SK-N-SH (cell line): Measurements from ENCODE around the gene MED14. TPM values are rescaled to one million over a fixed set of nuclear protein-coding genes. Genes with fewer than 3 reads are reported as not detected.
A peak's percentile ranks its signal among the peaks of the same experiment; 100 is the strongest.

ENCODE experiments used
- CTCF ChIA-PET: fragments of 300-600, 350-600 bp; formaldehyde crosslinking; extraction: SDS; loops from one replicate; lab custom pipeline; 2021; lab: Yijun Ruan, JAX
- POLR2A ChIA-PET: fragments of 350-600 bp; sonication (Branson Sonifier 250); formaldehyde crosslinking; extraction: SDS; loops from one replicate; lab custom pipeline; 2020; ENCODE audit warnings: antibody characterized with exemption, inconsistent platforms; lab: Yijun Ruan, JAX
- DNase-seq: peaks from one replicate; pipeline ENCODE4 v3.0.0; 2012
- H2AFZ ChIP-seq: fragments of 200-600 bp; sonication (generic); 2 replicates; pipeline ENCODE4 v1.8.1; 2016; ENCODE audit warnings: antibody characterized with exemption, mild to moderate bottlenecking, low read depth
- H3F3A ChIP-seq: fragments of 200-600 bp; sonication (generic); replicated peaks from 2 replicates; pipeline ENCODE3; 2016; ENCODE audit warnings: antibody characterized with exemption, mild to moderate bottlenecking; ENCODE audit not compliant: insufficient read depth
- H3K27ac ChIP-seq, 2 experiments: fragments of 200-500 bp in 1 of 2; fragments of 200-600 bp in 1 of 2; sonication (Bioruptor generic) in 1 of 2; sonication (generic), shearing (Covaris generic) in 1 of 2; 2 replicates each; pipeline versions ENCODE4 v1.5.1 to v1.6.1; 2014 to 2016; ENCODE audit warnings: low read depth in 2 of 2, inconsistent platforms in 1 of 2, low read length in 1 of 2, mild to moderate bottlenecking in 1 of 2, mixed read lengths in 1 of 2
- H3K27me3 ChIP-seq: fragments of 200-600 bp; sonication (generic), shearing (Covaris generic); 2 replicates; pipeline ENCODE4 v1.6.1; 2016; ENCODE audit warnings: mixed run types; ENCODE audit not compliant: insufficient read depth
- H3K36me3 ChIP-seq, 2 experiments: fragments of 200-500 bp in 1 of 2; fragments of 200-600 bp in 1 of 2; sonication (Bioruptor generic) in 1 of 2; sonication (generic) in 1 of 2; replicated peaks in 1 of 2; 2 replicates each; pipeline versions ENCODE3 to v1.5.1; 2014 to 2016; ENCODE audit warnings: low read length in 1 of 2, mild to moderate bottlenecking in 1 of 2; ENCODE audit not compliant: insufficient read depth in 2 of 2, control insufficient read depth in 1 of 2
- H3K4me1 ChIP-seq, 2 experiments: fragments of 200-500 bp in 1 of 2; fragments of 200-600 bp in 1 of 2; sonication (Bioruptor generic) in 1 of 2; sonication (generic), shearing (Covaris generic) in 1 of 2; 2 replicates each; pipeline versions ENCODE4 v1.5.1 to v1.6.1; 2014 to 2016; ENCODE audit warnings: low read depth in 1 of 2, low read length in 1 of 2, mixed run types in 1 of 2; ENCODE audit not compliant: insufficient read depth in 2 of 2, control insufficient read depth in 1 of 2
- H3K4me2 ChIP-seq: fragments of 200-600 bp; sonication (generic), shearing (Covaris generic); 2 replicates; pipeline ENCODE4 v1.6.1; 2017; ENCODE audit warnings: mixed run types
- H3K4me3 ChIP-seq, 2 experiments: fragments of 200-500 bp in 1 of 2; fragments of 200-600 bp in 1 of 2; sonication (Bioruptor generic) in 1 of 2; sonication (generic), shearing (Covaris generic) in 1 of 2; 2 replicates each; pipeline versions ENCODE4 v1.5.1 to v1.8.1; 2014 to 2016; ENCODE audit warnings: low read depth in 2 of 2, inconsistent platforms in 1 of 2, low read length in 1 of 2, mild to moderate bottlenecking in 1 of 2, mixed read lengths in 1 of 2, moderate library complexity in 1 of 2
- H3K79me2 ChIP-seq: fragments of 200-600 bp; sonication (generic); 2 replicates; pipeline ENCODE4 v1.8.1; 2017; ENCODE audit warnings: mild to moderate bottlenecking; ENCODE audit not compliant: insufficient read depth
- H3K9ac ChIP-seq: fragments of 200-600 bp; sonication (generic); 2 replicates; pipeline ENCODE4 v1.6.1; 2017; ENCODE audit warnings: mixed run types
- H3K9me2 ChIP-seq: fragments of 200-600 bp; sonication (generic); 2 replicates; pipeline ENCODE4 v1.6.1; 2017; ENCODE audit warnings: mixed run types
- H3K9me3 ChIP-seq: fragments of 200-600 bp; sonication (generic); 2 replicates; pipeline ENCODE4 v1.6.1; 2017; ENCODE audit warnings: mixed run types, mild to moderate bottlenecking, moderate library complexity
- H4K20me1 ChIP-seq: fragments of 200-600 bp; sonication (generic); 2 replicates; pipeline ENCODE4 v1.6.1; 2017; ENCODE audit warnings: mild to moderate bottlenecking, mixed run types; ENCODE audit not compliant: insufficient read depth
- CHD2 ChIP-seq: fragments of 150-350 bp; IDR thresholded peaks from 2 replicates; pipeline ENCODE4 v1.6.1; 2018; ENCODE audit warnings: low read length; ENCODE audit not compliant: partially characterized antibody
- GATA2 ChIP-seq: sonication (generic); formaldehyde crosslinking; IDR thresholded peaks from 2 replicates; pipeline ENCODE4 v1.5.0; 2020; ENCODE audit warnings: mild to moderate bottlenecking, missing genetic modification reagents
- MXI1 ChIP-seq: IDR thresholded peaks from 2 replicates; pipeline ENCODE4 v1.6.1; 2012; ENCODE audit warnings: mild to moderate bottlenecking, low read depth, low read length, improper control_type of control experiment
- NFIC ChIP-seq: IDR thresholded peaks from 2 replicates; pipeline ENCODE4 v1.4.0; 2012; ENCODE audit warnings: borderline replicate concordance
- SMC3 ChIP-seq: IDR thresholded peaks from 2 replicates; pipeline ENCODE4 v1.6.1; 2012; ENCODE audit warnings: low read depth, low read length, improper control_type of control experiment
- TAF1 ChIP-seq: IDR thresholded peaks from 2 replicates; pipeline ENCODE4 v1.6.1; 2012; ENCODE audit warnings: low read depth, mild to moderate bottlenecking, low read length, moderate library complexity, borderline replicate concordance
- TCF12 ChIP-seq: IDR thresholded peaks from 2 replicates; pipeline ENCODE4 v1.4.0; 2012
- TEAD4 ChIP-seq: IDR thresholded peaks from 2 replicates; pipeline ENCODE4 v1.4.0; 2012; ENCODE audit warnings: mild to moderate bottlenecking, borderline replicate concordance; ENCODE audit not compliant: insufficient read depth
- USF1 ChIP-seq: IDR thresholded peaks from 2 replicates; pipeline ENCODE4 v1.4.0; 2012; ENCODE audit warnings: low read depth, borderline replicate concordance
- USF2 ChIP-seq: fragments of 150-350 bp; IDR thresholded peaks from 2 replicates; pipeline ENCODE4 v1.6.1; 2017; ENCODE audit warnings: antibody characterized with exemption, low read length, low read depth, borderline replicate concordance
- WGBS: methylation state at CpG from one replicate; pipeline ENCODE4 v1.1.6; 2017; ENCODE audit warnings: low lambda C conversion rate; 5-methylcytosine and 5-hydroxymethylcytosine counted together
- polyA plus RNA-seq, 3 experiments: library from polyadenylated mRNA; depleted of rRNA; stranded (reverse); fragments of >200 nt; gene quantifications; 2 replicates each; pipeline ENCODE4 v1.2.3, GENCODE V29; 2012
- TF ChIP-seq, protein P1 (sequence below): fragments of 200-600 bp; sonication (generic); IDR thresholded peaks from 2 replicates; pipeline ENCODE4 v1.6.1; 2017; ENCODE audit warnings: antibody characterized with exemption, mild to moderate bottlenecking, moderate library complexity

The MED14 gene
- polyA plus RNA-seq, 1 of the 3 experiments (the other 2 are of a cell fraction) = 24.5 TPM

DNA sequence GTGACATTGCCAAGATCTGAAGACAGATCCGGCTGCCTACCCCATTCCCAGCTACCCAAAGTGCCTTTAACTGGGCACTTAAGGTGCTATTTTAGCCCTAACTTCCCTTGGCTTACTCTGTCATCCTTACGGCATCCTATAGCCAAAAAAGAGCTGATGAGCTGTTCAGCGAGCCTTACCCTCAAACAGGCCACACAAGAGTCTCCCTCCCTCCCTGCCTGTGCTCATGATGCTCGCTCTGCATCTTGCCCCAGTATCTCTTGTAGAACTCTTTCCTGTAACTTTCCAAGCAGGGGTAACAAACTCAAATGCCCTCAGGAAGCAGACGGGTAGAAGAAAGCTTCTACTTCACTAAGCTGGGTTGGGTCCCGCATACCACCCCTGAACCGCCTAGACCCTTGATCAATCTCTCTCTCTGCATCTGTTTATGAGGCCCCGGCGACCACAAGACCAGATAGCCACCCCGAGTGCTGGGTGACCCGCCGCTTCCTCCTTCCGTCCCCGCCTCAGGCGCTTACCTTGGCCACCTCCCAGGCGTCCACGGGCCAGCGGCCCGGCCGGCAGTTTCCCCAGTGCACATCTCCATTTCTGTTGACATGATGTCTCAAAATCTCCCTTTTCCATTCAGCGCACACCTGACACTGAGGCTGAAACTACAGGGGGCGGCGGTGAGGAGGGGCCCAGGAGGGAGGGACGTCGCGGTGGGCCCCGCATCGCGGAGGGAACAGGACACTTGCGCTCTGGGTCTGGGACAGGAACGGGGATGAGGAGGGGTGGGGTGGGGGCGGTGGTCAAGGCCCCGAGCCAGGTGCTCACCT, 88.6 kb downstream of the MED14 start:
- H3K36me3 ChIP-seq = peaks cover 11 to 27% of the 10 kb centered on the region in 2 experiments
- POLR2A ChIA-PET = interaction anchor here (0.6 to 1.1 kb wide), 2 partner anchors 18 to 469 kb away, joined by 3 to 4 read pairs; no protein-coding TSS in a partner anchor
- no peaks in the 10 kb centered on the region for H3K9me2 ChIP-seq
- H3K27me3 ChIP-seq = no peaks in the 10 kb centered on the region
- peaks cover 10 to 15% of the 10 kb centered on the region in 2 experiments; a peak in 2 of 4 replicates for H3K4me1 ChIP-seq
- peak overlapping the region; percentile 40 to 67 for H3K27ac ChIP-seq
- H2AFZ ChIP-seq = peak overlapping the region; percentile 41
- H3F3A ChIP-seq = peaks cover 5% of the 10 kb centered on the region
- TF ChIP-seq NFIC (no peak), CHD2 (no peak), USF1 (no peak), TAF1 (no peak), TCF12 (no peak), TEAD4 (no peak), USF2 (no peak), MXI1 (no peak), GATA2 (CRISPR knock-in tag) (no peak), SMC3 (no peak)
- TF ChIP-seq, protein P1, sequence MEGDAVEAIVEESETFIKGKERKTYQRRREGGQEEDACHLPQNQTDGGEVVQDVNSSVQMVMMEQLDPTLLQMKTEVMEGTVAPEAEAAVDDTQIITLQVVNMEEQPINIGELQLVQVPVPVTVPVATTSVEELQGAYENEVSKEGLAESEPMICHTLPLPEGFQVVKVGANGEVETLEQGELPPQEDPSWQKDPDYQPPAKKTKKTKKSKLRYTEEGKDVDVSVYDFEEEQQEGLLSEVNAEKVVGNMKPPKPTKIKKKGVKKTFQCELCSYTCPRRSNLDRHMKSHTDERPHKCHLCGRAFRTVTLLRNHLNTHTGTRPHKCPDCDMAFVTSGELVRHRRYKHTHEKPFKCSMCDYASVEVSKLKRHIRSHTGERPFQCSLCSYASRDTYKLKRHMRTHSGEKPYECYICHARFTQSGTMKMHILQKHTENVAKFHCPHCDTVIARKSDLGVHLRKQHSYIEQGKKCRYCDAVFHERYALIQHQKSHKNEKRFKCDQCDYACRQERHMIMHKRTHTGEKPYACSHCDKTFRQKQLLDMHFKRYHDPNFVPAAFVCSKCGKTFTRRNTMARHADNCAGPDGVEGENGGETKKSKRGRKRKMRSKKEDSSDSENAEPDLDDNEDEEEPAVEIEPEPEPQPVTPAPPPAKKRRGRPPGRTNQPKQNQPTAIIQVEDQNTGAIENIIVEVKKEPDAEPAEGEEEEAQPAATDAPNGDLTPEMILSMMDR = no peak
- peak; percentile 62 for DNase-seq
- peak overlapping the region; percentile 81 to 86 for H3K4me3 ChIP-seq
- H4K20me1 ChIP-seq = peaks cover 12% of the 10 kb centered on the region
- H3K9me3 ChIP-seq = no peaks in the 10 kb centered on the region
- 5% methylated on average over 27 of the region's 33 CpGs for WGBS
- peak overlapping the region; percentile 80 for H3K9ac ChIP-seq
- H3K4me2 ChIP-seq = peak overlapping the region; percentile 93
- CTCF ChIA-PET = interaction anchor here (0.6 to 1.7 kb wide), 2 partner anchors 9 to 103 kb away, joined by 3 to 8 read pairs; no protein-coding TSS in a partner anchor
- peaks cover 51% of the 10 kb centered on the region for H3K79me2 ChIP-seq
